ENCODE results near the gene IFNA6. TPM values are rescaled to one million over a fixed set of nuclear protein-coding genes. Genes with fewer than 3 reads are reported as not detected.

The IFNA6 gene
- total RNA-seq (2022; extraction: Qiagen RNA extraction), result not detected in 5 replicates

DNA sequence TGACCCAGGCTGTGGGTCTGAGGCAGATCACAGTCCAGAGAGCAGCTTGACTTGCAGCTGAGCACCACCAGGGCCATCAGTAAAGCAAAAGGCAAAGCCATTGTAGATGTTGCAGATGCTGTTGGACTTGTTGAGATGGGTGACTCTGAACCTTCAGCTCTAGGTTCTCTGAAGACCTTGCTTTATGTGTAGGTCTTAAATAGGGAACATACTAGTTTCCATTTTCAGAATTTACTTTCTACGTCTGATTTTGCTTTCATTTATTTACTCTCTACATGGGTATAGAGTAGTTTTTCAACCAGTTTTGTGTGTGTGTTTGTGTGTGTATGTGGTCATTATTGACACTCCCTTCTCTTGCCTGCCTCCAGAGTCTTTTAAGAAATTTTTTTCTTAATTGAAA lies at the start of gene IFNA6:
TSS of gene IFNA6 (minus strand) at position 101 of the 400 bp plus-strand sequence. CDS start at position 101, 0 bp downstream.

DNA sequence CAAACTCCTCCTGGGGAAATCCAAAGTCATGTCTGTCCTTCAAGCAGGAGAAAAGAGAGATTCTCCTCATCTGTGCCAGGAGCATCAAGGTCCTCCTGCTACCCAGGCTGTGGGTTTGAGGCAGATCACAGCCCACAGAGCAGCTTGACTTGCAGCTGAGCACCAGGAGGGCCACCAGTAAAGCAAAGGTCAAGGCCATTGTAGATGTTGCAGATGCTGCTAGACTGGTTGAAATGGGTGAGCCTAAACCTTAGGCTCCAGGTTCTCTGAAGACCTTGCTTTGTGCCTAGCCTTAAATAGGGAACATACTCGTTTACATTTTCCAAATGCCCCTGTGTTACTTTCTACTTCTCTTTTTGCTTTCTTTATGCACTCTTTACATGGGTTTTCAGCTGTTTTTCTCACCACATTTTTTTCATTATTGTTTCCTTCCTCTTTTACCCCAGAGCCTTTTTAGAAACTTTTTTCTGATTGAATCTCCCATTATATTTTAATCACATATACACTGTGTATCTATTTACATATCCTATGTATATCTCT lies 34.5 kb upstream of the IFNA6 start, which contains the start of gene IFNA2:
TSS of gene IFNA2 (minus strand) at position 268 of the 540 bp plus-strand sequence. CDS start at position 199, 69 bp downstream.

DNA sequence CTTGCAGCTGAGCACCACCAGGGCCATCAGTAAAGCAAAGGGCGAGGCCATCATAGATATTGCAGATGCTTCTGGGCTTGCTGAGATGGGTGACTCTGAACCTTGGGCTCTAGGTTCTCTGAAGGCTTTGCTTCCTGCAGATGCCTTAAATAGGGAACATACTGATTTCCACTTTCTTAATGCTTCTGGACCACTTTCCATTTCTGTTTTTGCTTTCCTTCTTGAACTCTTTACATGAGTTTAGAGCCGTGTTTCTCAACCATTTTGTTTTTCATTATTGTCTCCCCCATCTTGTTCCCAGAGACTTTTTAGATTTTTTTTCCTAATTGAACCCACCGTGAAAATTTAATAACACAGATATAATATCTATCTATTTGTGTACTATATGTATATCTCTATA lies 17.3 kb upstream of the IFNA6 start, which contains the start of gene IFNA13:
TSS of gene IFNA13 (minus strand) at position 101 of the 400 bp plus-strand sequence. CDS start at position 54, 47 bp downstream.

DNA sequence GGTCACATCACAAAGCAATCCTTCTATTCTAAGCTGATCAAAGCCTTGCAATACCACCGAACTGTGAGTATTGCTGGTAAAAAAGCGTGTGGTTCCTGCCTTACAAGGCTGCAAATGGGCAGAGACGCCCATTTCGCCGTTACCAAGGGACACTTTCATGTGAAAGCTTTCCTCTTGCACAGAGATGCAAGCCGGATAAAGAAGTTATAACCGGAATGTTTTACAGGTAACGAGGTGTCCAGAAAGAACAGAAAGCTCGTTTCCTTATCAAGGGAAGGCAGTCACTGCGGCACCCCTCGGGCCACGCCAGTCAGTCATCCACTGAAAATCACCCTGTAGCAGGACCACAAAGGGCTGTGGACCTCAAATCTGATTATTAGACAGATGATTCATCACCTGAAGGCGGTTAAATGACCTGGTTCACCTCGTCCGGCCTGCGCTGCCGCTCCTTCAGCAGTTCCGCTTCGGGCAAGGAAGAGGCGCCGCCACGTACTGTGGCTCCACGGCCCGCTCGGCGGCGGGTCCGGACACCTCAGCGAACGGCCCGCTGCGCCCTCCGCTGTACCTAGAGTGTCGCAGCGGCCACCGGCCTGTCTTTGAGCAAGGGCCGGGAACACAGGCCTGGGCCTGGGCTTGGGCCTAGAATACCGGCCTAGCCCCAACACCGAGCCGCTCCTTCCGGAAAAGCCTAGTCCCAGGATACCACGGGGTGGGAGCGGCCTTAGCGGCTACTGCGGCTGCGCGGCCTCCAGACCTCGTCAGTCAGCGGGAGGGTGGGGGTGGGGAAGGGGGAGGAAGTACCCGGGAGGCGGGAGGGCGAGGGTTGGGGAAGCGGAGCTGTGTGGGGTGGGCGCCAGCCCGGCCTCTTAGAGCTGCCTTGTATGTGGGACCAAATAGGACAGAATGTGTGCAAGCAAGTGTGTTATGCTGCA lies 15.7 kb downstream of the IFNA6 start, which contains the start of gene KLHL9:
TSS of gene KLHL9 (minus strand) at position 704 of the 932 bp plus-strand sequence. CDS start at position 159, 545 bp downstream.

DNA sequence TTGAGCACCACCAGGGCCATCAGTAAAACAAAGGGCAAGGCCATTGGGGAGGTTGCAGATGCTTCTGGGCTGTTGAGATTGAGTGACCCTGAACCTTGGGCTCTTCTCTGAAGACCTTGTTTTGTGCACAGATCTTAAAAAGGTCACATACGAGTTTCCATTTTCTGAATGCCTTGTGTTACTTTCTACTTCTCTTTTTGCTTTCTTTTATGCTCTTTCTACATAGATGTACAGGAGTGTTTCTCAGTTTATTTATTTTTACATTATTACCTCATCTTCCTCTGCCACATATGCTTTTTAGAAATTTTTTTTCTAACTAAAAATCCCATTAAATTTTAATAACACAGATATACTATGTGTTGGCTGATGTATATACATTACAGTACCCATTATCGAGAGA lies 45.5 kb downstream of the IFNA6 start, which contains the start of gene IFNA5:
TSS of gene IFNA5 (minus strand) at position 101 of the 400 bp plus-strand sequence. CDS start at position 44, 57 bp downstream.

Other genes starting within 250 kb of the IFNA6 start
- gene IFNW1, start 209.1 kb downstream of the IFNA6 start, total RNA-seq (2022; extraction: Qiagen RNA extraction), result not detected in 5 replicates
- not detected in 5 replicates for gene IFNA21, start 184.2 kb downstream of the IFNA6 start, total RNA-seq (2022; extraction: Qiagen RNA extraction)
- gene IFNA4, start 163.3 kb downstream of the IFNA6 start, total RNA-seq (2022; extraction: Qiagen RNA extraction), result not detected in 5 replicates
- gene IFNA7, start 148.7 kb downstream of the IFNA6 start, total RNA-seq (2022; extraction: Qiagen RNA extraction), result not detected in 5 replicates
- not detected in 5 replicates for gene IFNA10, start 143.7 kb downstream of the IFNA6 start, total RNA-seq (2022; extraction: Qiagen RNA extraction)
- not detected in 5 replicates for gene IFNA16, start 133.6 kb downstream of the IFNA6 start, total RNA-seq (2022; extraction: Qiagen RNA extraction)
- gene IFNA17, start 122.7 kb downstream of the IFNA6 start, total RNA-seq (2022; extraction: Qiagen RNA extraction), result not detected in 5 replicates
- gene IFNA14, start 110.9 kb downstream of the IFNA6 start, total RNA-seq (2022; extraction: Qiagen RNA extraction), result not detected in 5 replicates
- gene IFNA5, start 45.6 kb downstream of the IFNA6 start, total RNA-seq (2022; extraction: Qiagen RNA extraction), result not detected in 5 replicates
- 15.0 to 23.5 TPM (median 18.5 TPM) in 5 replicates for gene KLHL9, start 15.5 kb downstream of the IFNA6 start, total RNA-seq (2022; extraction: Qiagen RNA extraction)
- gene IFNA13, start 17.2 kb upstream of the IFNA6 start, total RNA-seq (2022; extraction: Qiagen RNA extraction), result not detected in 5 replicates
- gene IFNA2, start 34.5 kb upstream of the IFNA6 start, total RNA-seq (2022; extraction: Qiagen RNA extraction), result not detected in 5 replicates
- gene IFNA8, start 58.2 kb upstream of the IFNA6 start, total RNA-seq (2022; extraction: Qiagen RNA extraction), result not detected in 5 replicates
- gene IFNA1, start 89.6 kb upstream of the IFNA6 start, total RNA-seq (2022; extraction: Qiagen RNA extraction), result not detected in 5 replicates
- 0.89 to 1.2 TPM (median 1.1 TPM) in 5 replicates for gene IFNE, start 131.4 kb upstream of the IFNA6 start, total RNA-seq (2022; extraction: Qiagen RNA extraction)